ENCODE data around the gene EXOC6B.

- TF ChIP-seq POLR2A (IDR thresholded peaks at IDR 0.05) = no peak
- no peak for TF ChIP-seq CTCF (IDR thresholded peaks at IDR 0.05)
Measured at GRCh38 chr2:72623481-72623880, 202.4 kb downstream of the EXOC6B start.

All from stomach (tissue), 4 donors.